HG02610 (cell line): ENCODE data around the gene DAB2IP.

Source experiments
- ATAC-seq: cut with Tn5 transposase; IDR thresholded peaks from one replicate; pipeline ENCODE4 v1.9.1; 2021; ENCODE audit warnings: mild to moderate bottlenecking, moderate library complexity; ENCODE audit not compliant: unreplicated experiment

The DAB2IP gene

GRCh38 chr9:121700165-121700831 is 48.9 kb downstream of the DAB2IP start:
- no peak for ATAC-seq

- ATAC-seq = no peak
These were observed 49.5 kb downstream of the DAB2IP start for GRCh38 chr9:121700832-121701419.

GRCh38 chr9:121701736-121702261 is 50.4 kb downstream of the DAB2IP start:
- no peak for ATAC-seq

- ATAC-seq = no peak
These were observed 51.7 kb downstream of the DAB2IP start for GRCh38 chr9:121703014-121703734.

GRCh38 chr9:121704281-121704680 is 52.8 kb downstream of the DAB2IP start:
- ATAC-seq = no peak

GRCh38 chr9:121706149-121706750 is 54.8 kb downstream of the DAB2IP start:
- ATAC-seq = no peak

GRCh38 chr9:121707477-121708424 is 56.3 kb downstream of the DAB2IP start:
- peak; percentile 90 for ATAC-seq

- no peak for ATAC-seq
These were observed 57.5 kb downstream of the DAB2IP start for GRCh38 chr9:121708768-121709488.

- ATAC-seq = no peak
These were observed 58.4 kb downstream of the DAB2IP start for GRCh38 chr9:121709798-121710197.

- ATAC-seq = no peak
These were observed 59.8 kb downstream of the DAB2IP start for GRCh38 chr9:121711281-121711680.

- ATAC-seq = no peak
These were observed 60.4 kb downstream of the DAB2IP start for GRCh38 chr9:121711797-121712196.

GRCh38 chr9:121713400-121714070 is 62.1 kb downstream of the DAB2IP start:
- no peak for ATAC-seq

- no peak for ATAC-seq
These were observed 62.8 kb downstream of the DAB2IP start for GRCh38 chr9:121714075-121714705.

GRCh38 chr9:121714873-121715272 is 63.4 kb downstream of the DAB2IP start:
- no peak for ATAC-seq

GRCh38 chr9:121717141-121717991 is 65.9 kb downstream of the DAB2IP start:
- ATAC-seq = no peak

GRCh38 chr9:121718084-121718483 is 66.7 kb downstream of the DAB2IP start:
- ATAC-seq = no peak

- ATAC-seq = no peak
These were observed 67.1 kb downstream of the DAB2IP start for GRCh38 chr9:121718501-121718900.
